Panc1 (cell line): ENCODE results near the gene FBXL17. TPM values are rescaled to one million over a fixed set of nuclear protein-coding genes. Genes with fewer than 3 reads are reported as not detected.

Source experiments
- ATAC-seq: fragments of 200-7000 bp; cut with Tn5 transposase; 2 replicates; pipeline ENCODE4 v1.9.1; 2020; ENCODE audit warnings: mild to moderate bottlenecking, moderate library complexity
- BruUV-seq: library from RNA; stranded (reverse); fragments of 400-500 nt; replicated peaks from 2 replicates; lab custom pipeline; 2021; lab: Mats Ljungman, UMichigan
- CTCF ChIA-PET: fragments of 300-600 bp; sonication (Branson Sonifier 250); formaldehyde crosslinking; loops from one replicate; lab custom pipeline; 2022; ENCODE audit warnings: antibody characterized with exemption; lab: Charles Lee
- POLR2A ChIA-PET: fragments of 300-600 bp; sonication (Branson Sonifier 250); formaldehyde crosslinking; loops from one replicate; lab custom pipeline; 2022; ENCODE audit warnings: antibody characterized with exemption; lab: Charles Lee
- DNase-seq: peaks from one replicate; pipeline ENCODE4 v3.0.0-alpha.2; 2010; ENCODE audit warnings: low read depth, low spot score
- H3K27ac ChIP-seq: 2 replicates; pipeline ENCODE4 v1.5.1; 2011; ENCODE audit warnings: mild to moderate bottlenecking, low read length, inconsistent platforms
- H3K27me3 ChIP-seq: fragments of 200-500 bp; sonication (Bioruptor generic); 2 replicates; pipeline ENCODE4 v1.6.0; 2014; ENCODE audit warnings: low read length, inconsistent platforms; ENCODE audit not compliant: control insufficient read depth, insufficient read depth
- H3K36me3 ChIP-seq: fragments of 200-500 bp; sonication (Bioruptor generic); 2 replicates; pipeline ENCODE4 v1.5.1; 2014; ENCODE audit warnings: inconsistent platforms, mild to moderate bottlenecking, low read length, moderate library complexity; ENCODE audit not compliant: control insufficient read depth, insufficient read depth
- H3K4me1 ChIP-seq: 2 replicates; pipeline ENCODE4 v1.5.1; 2011; ENCODE audit warnings: inconsistent platforms, mild to moderate bottlenecking, low read length, moderate library complexity; ENCODE audit not compliant: control insufficient read depth, insufficient read depth
- H3K4me3 ChIP-seq, 2 experiments: 2 replicates each; pipeline ENCODE4 v1.5.1; 2011 to 2012; ENCODE audit warnings: low read depth in 2 of 2, low read length in 2 of 2, mild to moderate bottlenecking in 2 of 2, inconsistent platforms in 1 of 2, moderate library complexity in 1 of 2
- H3K9me3 ChIP-seq: fragments of 200-500 bp; sonication (Bioruptor generic); 2 replicates; pipeline ENCODE4 v1.5.1; 2014; ENCODE audit warnings: low read depth, mild to moderate bottlenecking, inconsistent platforms, low read length, moderate library complexity; ENCODE audit not compliant: control insufficient read depth, insufficient read depth
- CTCF ChIP-seq: fragments of 450-650 bp; IDR thresholded peaks from 2 replicates; pipeline ENCODE4 v1.5.1; 2017; ENCODE audit warnings: mild to moderate bottlenecking
- POLR2AphosphoS5 ChIP-seq: IDR thresholded peaks from 2 replicates; pipeline ENCODE4 v1.6.1; 2012; ENCODE audit warnings: mild to moderate bottlenecking, low read depth, low read length, moderate library complexity
- REST ChIP-seq, 2 experiments: IDR thresholded peaks; 2 replicates each; pipeline ENCODE4 v1.6.1; 2011 to 2012; ENCODE audit warnings: low read depth in 2 of 2, control low read depth in 1 of 2, low read length in 1 of 2, mild to moderate bottlenecking in 1 of 2, moderate library complexity in 1 of 2; ENCODE audit not compliant: insufficient read depth in 1 of 2
- SIN3A ChIP-seq: IDR thresholded peaks from 2 replicates; pipeline ENCODE4 v1.6.1; 2012; ENCODE audit warnings: low read depth, mild to moderate bottlenecking, low read length, moderate library complexity, borderline replicate concordance; ENCODE audit not compliant: insufficient read depth
- TCF7L2 ChIP-seq: IDR thresholded peaks from 2 replicates; pipeline ENCODE4 v1.6.1; 2011; ENCODE audit warnings: mild to moderate bottlenecking, low read depth, low read length, inconsistent platforms
- in situ Hi-C: cut with HindIII; loops from 2 replicates; pipeline ENCODE4 v1.10.0; 2016; ENCODE audit warnings: low sequenced_read_pairs, low pct_unique_long_range_greater_than_20kb
- intact Hi-C: fragments of 100-400 bp; cut with micrococcal nuclease; formaldehyde crosslinking; loops from one replicate; pipeline ENCODE4 v1.10.0; 2022; ENCODE audit not compliant: unreplicated experiment
- total RNA-seq: library from RNA; stranded (reverse); gene quantifications from one replicate; pipeline ENCODE4 v1.2.1, GENCODE V29; 2021; ENCODE audit not compliant: unreplicated experiment

FBXL17 gene
- total RNA-seq, 1 experiment from 2014 or later = 17.4 TPM

- Histone ChIP-seq H3K4me1 (no peaks in the 10 kb centered on the region; the same call in 1 of the 2 replicates), H3K27me3 (no peaks in the 10 kb centered on the region), H3K4me3 (no peak overlapping the region), H3K27ac (no peak overlapping the region), H3K36me3 (no peaks in the 10 kb centered on the region), H3K9me3 (no peaks in the 10 kb centered on the region)
- POLR2A ChIA-PET = no interaction called here
- no TSS peak for BruUV-seq
- TF ChIP-seq TCF7L2 = no peak
- TF ChIP-seq REST (IDR thresholded peaks at IDR 0.05; ENCODE audit: insufficient read depth in 1 of 2, low read depth in 2 of 2, low read length in 1 of 2) = no peak
- DNase-seq (no peak), ATAC-seq (no peak)
- in situ Hi-C loops (no loop called here), intact Hi-C loops (no loop called here)
- CTCF ChIA-PET = no interaction called here
Measured at GRCh38 chr5:108001222-108001621, 380.7 kb downstream of the FBXL17 start.

- ChIA-PET CTCF (no interaction called here), POLR2A (no interaction called here)
- H3K4me3 ChIP-seq = no peak overlapping the region
- peak; percentile 35 for DNase-seq
- 0 out of 2 replicates have a peak, but pooled peaks have one; percentile 65 for ATAC-seq
- H3K27me3 ChIP-seq = no peaks in the 10 kb centered on the region
- no peaks in the 10 kb centered on the region for H3K36me3 ChIP-seq
- no peak overlapping the region for H3K27ac ChIP-seq
- no TSS peak for BruUV-seq
- TF ChIP-seq TCF7L2 = no peak
- no peak for TF ChIP-seq SIN3A
- no peak for TF ChIP-seq CTCF
- no peak for TF ChIP-seq POLR2AphosphoS5
- no peak for TF ChIP-seq REST (IDR thresholded peaks at IDR 0.05; ENCODE audit: insufficient read depth in 1 of 2, low read depth in 2 of 2, low read length in 1 of 2)
- no peaks in the 10 kb centered on the region for H3K9me3 ChIP-seq
- in situ Hi-C loops (no loop called here), intact Hi-C loops (no loop called here)
- no peaks in the 10 kb centered on the region; the same call in 1 of the 2 replicates for H3K4me1 ChIP-seq
Measured at GRCh38 chr5:107997338-107997980, 384.4 kb downstream of the FBXL17 start.
